ENCODE measurements around the gene AURKA.
A peak's percentile ranks its signal among the peaks of the same experiment; 100 is the strongest.
"Not testable (repeated sequence)": the region's sequence is repeated elsewhere in the genome, so short reads cannot be mapped to it uniquely, and the experiment has no call there.

AURKA gene

DNA sequence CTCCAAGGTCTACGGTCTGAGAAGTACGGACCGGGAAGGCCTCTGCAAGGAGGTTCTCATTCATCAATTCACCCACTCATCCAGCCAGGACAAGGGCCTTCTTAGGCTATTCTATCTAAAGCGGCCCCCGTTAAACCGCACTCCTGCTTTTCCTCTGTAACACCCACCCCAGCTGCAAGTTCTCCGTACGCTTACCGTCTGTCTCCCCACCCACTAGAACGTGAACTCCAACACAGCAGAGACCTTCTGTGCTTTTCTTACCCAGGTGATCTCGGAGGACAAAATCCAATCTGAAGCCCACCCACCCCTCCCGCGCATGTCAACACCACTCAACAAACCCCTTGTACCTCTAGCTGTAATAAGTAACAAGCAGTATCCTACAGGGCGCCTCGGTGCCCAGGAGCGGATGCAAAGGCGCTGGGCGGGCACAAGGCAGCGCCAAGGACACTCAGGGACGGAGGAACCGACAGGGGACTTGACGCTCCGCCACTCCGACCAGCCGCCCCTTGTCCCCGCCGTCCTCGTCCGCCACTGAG is 351 bp downstream of the AURKA start:
- Histone ChIP-seq H3F3A (ENCODE audit: low read depth) (no peaks in the 10 kb centered on the region), H2AFZ (ENCODE audit: low read length) (peak overlapping the region; percentile 96), H3K79me2 (ENCODE audit: insufficient read depth, low read length) (peaks cover 87% of the 10 kb centered on the region), H3K4me2 (ENCODE audit: low read depth, low read length, poor library complexity, severe bottlenecking) (peak overlapping the region; percentile 83), H3K9ac (ENCODE audit: low read depth, low read length, poor library complexity, severe bottlenecking) (peak overlapping the region; percentile 99), H3K27me3 (ENCODE audit: insufficient read depth, low read length, poor library complexity, severe bottlenecking) (peaks cover 4% of the 10 kb centered on the region), H3K4me3 (ENCODE audit: low read length, poor library complexity, severe bottlenecking) (peak overlapping the region; percentile 98), H3K9me2 (replicated peaks; ENCODE audit: low read depth, low read length) (no peaks in the 10 kb centered on the region), H4K20me1 (ENCODE audit: insufficient read depth, low read length, poor library complexity, severe bottlenecking) (peaks cover 45% of the 10 kb centered on the region), H3K36me3 (ENCODE audit: insufficient read depth, low read length) (peaks cover 31% of the 10 kb centered on the region; the same call in 1 of the 2 replicates), H3K9me3 (ENCODE audit: insufficient read depth, low read depth, low read length) (no peaks in the 10 kb centered on the region), H3K4me1 (ENCODE audit: insufficient read depth, low read length, poor library complexity, severe bottlenecking) (peaks cover 58% of the 10 kb centered on the region)
- TF ChIP-seq, protein P1, sequence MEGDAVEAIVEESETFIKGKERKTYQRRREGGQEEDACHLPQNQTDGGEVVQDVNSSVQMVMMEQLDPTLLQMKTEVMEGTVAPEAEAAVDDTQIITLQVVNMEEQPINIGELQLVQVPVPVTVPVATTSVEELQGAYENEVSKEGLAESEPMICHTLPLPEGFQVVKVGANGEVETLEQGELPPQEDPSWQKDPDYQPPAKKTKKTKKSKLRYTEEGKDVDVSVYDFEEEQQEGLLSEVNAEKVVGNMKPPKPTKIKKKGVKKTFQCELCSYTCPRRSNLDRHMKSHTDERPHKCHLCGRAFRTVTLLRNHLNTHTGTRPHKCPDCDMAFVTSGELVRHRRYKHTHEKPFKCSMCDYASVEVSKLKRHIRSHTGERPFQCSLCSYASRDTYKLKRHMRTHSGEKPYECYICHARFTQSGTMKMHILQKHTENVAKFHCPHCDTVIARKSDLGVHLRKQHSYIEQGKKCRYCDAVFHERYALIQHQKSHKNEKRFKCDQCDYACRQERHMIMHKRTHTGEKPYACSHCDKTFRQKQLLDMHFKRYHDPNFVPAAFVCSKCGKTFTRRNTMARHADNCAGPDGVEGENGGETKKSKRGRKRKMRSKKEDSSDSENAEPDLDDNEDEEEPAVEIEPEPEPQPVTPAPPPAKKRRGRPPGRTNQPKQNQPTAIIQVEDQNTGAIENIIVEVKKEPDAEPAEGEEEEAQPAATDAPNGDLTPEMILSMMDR (conservative IDR thresholded peaks at IDR 0.05; ENCODE audit: low read length), result no peak
- no peak for TF ChIP-seq EZH2phosphoT487 (IDR thresholded peaks at IDR 0.05; ENCODE audit: borderline replicate concordance)

DNA sequence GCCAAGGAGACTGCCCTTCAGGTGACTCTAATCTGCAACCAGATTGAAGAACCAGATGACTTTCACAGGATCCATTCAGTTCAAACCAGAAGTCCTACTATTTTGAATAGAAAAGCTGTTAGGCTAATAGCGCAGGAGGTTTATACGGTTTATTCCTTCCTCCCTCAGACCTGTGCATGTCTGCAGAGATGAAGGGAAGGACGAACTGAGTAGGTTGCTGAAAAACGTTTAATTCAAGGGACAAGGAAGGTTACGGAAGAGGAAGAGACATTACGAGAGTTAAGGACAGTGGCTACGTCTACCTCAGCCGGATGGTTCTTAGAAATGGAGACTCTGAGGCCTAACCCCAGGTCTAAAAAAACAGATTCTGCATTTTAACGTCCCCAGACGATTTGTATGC is 978 bp downstream of the AURKA start:
- peak overlapping the region; percentile 98 for H3K4me3 ChIP-seq (ENCODE audit: low read length, poor library complexity, severe bottlenecking)
- H3K9me2 ChIP-seq (replicated peaks; ENCODE audit: low read depth, low read length), result no peaks in the 10 kb centered on the region
- peak overlapping the region; percentile 96 for H2AFZ ChIP-seq (ENCODE audit: low read length)
- peak overlapping the region; percentile 83 for H3K4me2 ChIP-seq (ENCODE audit: low read depth, low read length, poor library complexity, severe bottlenecking)
- H4K20me1 ChIP-seq (ENCODE audit: insufficient read depth, low read length, poor library complexity, severe bottlenecking), result peaks cover 45% of the 10 kb centered on the region
- H3K9ac ChIP-seq (ENCODE audit: low read depth, low read length, poor library complexity, severe bottlenecking), result peak overlapping the region; percentile 99
- peaks cover 63% of the 10 kb centered on the region for H3K4me1 ChIP-seq (ENCODE audit: insufficient read depth, low read length, poor library complexity, severe bottlenecking)
- peaks cover 31% of the 10 kb centered on the region; the same call in 1 of the 2 replicates for H3K36me3 ChIP-seq (ENCODE audit: insufficient read depth, low read length)
- no peaks in the 10 kb centered on the region for H3F3A ChIP-seq (ENCODE audit: low read depth)
- H3K79me2 ChIP-seq (ENCODE audit: insufficient read depth, low read length), result peaks cover 92% of the 10 kb centered on the region
- H3K27me3 ChIP-seq (ENCODE audit: insufficient read depth, low read length, poor library complexity, severe bottlenecking), result peaks cover 4% of the 10 kb centered on the region
- no peak for TF ChIP-seq EZH2phosphoT487 (IDR thresholded peaks at IDR 0.05; ENCODE audit: borderline replicate concordance)
- TF ChIP-seq, protein P1 (conservative IDR thresholded peaks at IDR 0.05; ENCODE audit: low read length), result no peak
- H3K9me3 ChIP-seq (ENCODE audit: insufficient read depth, low read depth, low read length), result no peaks in the 10 kb centered on the region

DNA sequence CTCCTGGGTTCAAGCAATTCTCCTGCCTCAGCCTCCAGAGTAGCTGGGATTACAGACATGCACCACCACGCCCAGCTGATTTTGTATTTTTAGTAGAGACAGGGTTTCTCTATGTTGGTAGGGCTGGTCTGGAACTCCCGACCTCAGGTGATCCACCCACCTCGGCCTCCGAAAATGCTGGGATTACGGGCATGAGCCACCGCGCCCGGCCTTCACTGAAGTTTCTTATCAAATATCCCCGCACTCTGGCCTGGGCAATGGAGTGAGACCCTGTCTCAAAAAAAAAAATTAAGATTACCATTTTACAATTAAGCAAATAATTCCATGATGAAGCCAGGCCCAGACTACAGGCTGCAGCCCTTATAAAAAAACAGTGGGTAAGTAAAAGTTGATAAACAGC is 1.6 kb downstream of the AURKA start:
- H3F3A ChIP-seq (ENCODE audit: low read depth); H3K9me2 ChIP-seq (replicated peaks; ENCODE audit: low read depth, low read length); H3K27me3 ChIP-seq (ENCODE audit: insufficient read depth, low read length, poor library complexity, severe bottlenecking); H2AFZ ChIP-seq (ENCODE audit: low read length); H3K9me3 ChIP-seq (ENCODE audit: insufficient read depth, low read depth, low read length): not testable (repeated sequence)
- peak overlapping the region; percentile 83 for H3K4me2 ChIP-seq (ENCODE audit: low read depth, low read length, poor library complexity, severe bottlenecking)
- peaks cover 66% of the 10 kb centered on the region for H3K4me1 ChIP-seq (ENCODE audit: insufficient read depth, low read length, poor library complexity, severe bottlenecking)
- peak overlapping the region; percentile 98 for H3K4me3 ChIP-seq (ENCODE audit: low read length, poor library complexity, severe bottlenecking)
- H3K36me3 ChIP-seq (ENCODE audit: insufficient read depth, low read length), result peaks cover 30% of the 10 kb centered on the region; the same call in 1 of the 2 replicates
- H3K79me2 ChIP-seq (ENCODE audit: insufficient read depth, low read length), result peaks cover 92% of the 10 kb centered on the region
- H4K20me1 ChIP-seq (ENCODE audit: insufficient read depth, low read length, poor library complexity, severe bottlenecking), result peaks cover 43% of the 10 kb centered on the region
- H3K9ac ChIP-seq (ENCODE audit: low read depth, low read length, poor library complexity, severe bottlenecking), result peak overlapping the region; percentile 99

DNA sequence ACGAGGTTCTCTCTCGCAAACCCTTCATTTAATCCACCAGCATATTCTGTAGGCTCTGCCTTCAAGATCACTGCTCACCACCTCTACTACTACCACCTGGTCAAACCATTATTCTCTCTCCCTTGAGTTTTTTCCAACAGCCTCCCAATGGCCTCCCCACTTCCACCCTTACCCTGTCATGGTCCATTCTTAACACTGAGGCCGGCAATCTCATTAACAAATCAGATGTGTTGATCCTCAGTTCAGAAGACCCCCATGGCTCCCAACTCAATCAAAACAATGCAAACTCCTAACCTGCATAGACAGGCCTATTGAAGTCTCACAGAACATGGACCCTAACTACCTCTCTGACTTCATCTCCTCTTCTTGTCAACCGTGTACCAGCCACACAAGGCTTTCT is 2.2 kb downstream of the AURKA start:
- H3K4me1 ChIP-seq (ENCODE audit: insufficient read depth, low read length, poor library complexity, severe bottlenecking), result peaks cover 64% of the 10 kb centered on the region
- H3K9me2 ChIP-seq (replicated peaks; ENCODE audit: low read depth, low read length), result no peaks in the 10 kb centered on the region
- no peaks in the 10 kb centered on the region for H3F3A ChIP-seq (ENCODE audit: low read depth)
- no peak overlapping the region for H2AFZ ChIP-seq (ENCODE audit: low read length)
- peak overlapping the region; percentile 98 for H3K4me3 ChIP-seq (ENCODE audit: low read length, poor library complexity, severe bottlenecking)
- H3K4me2 ChIP-seq (ENCODE audit: low read depth, low read length, poor library complexity, severe bottlenecking), result peak overlapping the region; percentile 83
- TF ChIP-seq, protein P1 (conservative IDR thresholded peaks at IDR 0.05; ENCODE audit: low read length), result no peak
- TF ChIP-seq EZH2phosphoT487 (IDR thresholded peaks at IDR 0.05; ENCODE audit: borderline replicate concordance), result no peak
- peaks cover 92% of the 10 kb centered on the region for H3K79me2 ChIP-seq (ENCODE audit: insufficient read depth, low read length)
- H3K9ac ChIP-seq (ENCODE audit: low read depth, low read length, poor library complexity, severe bottlenecking), result peak overlapping the region; percentile 99
- peaks cover 4% of the 10 kb centered on the region for H3K27me3 ChIP-seq (ENCODE audit: insufficient read depth, low read length, poor library complexity, severe bottlenecking)
- peaks cover 33% of the 10 kb centered on the region; the same call in 1 of the 2 replicates for H3K36me3 ChIP-seq (ENCODE audit: insufficient read depth, low read length)
- H4K20me1 ChIP-seq (ENCODE audit: insufficient read depth, low read length, poor library complexity, severe bottlenecking), result peaks cover 37% of the 10 kb centered on the region
- H3K9me3 ChIP-seq (ENCODE audit: insufficient read depth, low read depth, low read length), result no peaks in the 10 kb centered on the region

Data from Loucy (cell line).